G401 (cell line): ENCODE data around the gene CTNNA1. TPM values are rescaled to one million over a fixed set of nuclear protein-coding genes. Genes with fewer than 3 reads are reported as not detected.

Source experiments
- DNase-seq: peaks from one replicate; pipeline ENCODE4 v3.0.0-alpha.2; 2015; ENCODE audit warnings: low spot score
- in situ Hi-C: cut with HindIII; loops from 2 replicates; pipeline ENCODE4 v1.10.0; 2016; ENCODE audit warnings: low sequenced_read_pairs, mixed read lengths
- total RNA-seq: library from RNA; depleted of rRNA; stranded (reverse); fragments of >200 nt; shearing (Covaris generic); gene quantifications from 2 replicates; pipeline ENCODE4 v1.2.3, GENCODE V29; 2014

The CTNNA1 gene
- total RNA-seq, 1 experiment from 2014 or later = 229 TPM

DNA sequence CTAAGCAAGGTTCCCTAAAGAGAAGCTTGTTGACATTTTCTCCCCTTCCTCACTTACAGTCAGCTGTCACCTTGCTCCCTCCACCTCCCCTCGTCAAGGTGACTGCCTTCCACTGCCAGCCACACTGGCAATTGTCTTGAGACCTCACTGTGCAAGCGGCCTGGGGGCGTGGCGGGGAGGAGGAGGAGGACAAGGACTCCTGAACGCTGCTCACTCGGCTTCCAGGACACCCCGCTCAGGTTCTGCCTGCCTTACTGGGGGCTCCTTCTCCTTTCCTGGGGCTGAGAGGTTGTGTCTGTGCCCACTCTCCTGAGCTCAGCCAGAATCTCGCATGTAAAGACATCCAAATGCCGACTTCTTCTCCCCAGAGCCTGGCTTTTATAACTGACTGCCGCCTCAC is 182.2 kb downstream of the CTNNA1 start:
- no peak for DNase-seq
- in situ Hi-C loops = no loop called here

DNA sequence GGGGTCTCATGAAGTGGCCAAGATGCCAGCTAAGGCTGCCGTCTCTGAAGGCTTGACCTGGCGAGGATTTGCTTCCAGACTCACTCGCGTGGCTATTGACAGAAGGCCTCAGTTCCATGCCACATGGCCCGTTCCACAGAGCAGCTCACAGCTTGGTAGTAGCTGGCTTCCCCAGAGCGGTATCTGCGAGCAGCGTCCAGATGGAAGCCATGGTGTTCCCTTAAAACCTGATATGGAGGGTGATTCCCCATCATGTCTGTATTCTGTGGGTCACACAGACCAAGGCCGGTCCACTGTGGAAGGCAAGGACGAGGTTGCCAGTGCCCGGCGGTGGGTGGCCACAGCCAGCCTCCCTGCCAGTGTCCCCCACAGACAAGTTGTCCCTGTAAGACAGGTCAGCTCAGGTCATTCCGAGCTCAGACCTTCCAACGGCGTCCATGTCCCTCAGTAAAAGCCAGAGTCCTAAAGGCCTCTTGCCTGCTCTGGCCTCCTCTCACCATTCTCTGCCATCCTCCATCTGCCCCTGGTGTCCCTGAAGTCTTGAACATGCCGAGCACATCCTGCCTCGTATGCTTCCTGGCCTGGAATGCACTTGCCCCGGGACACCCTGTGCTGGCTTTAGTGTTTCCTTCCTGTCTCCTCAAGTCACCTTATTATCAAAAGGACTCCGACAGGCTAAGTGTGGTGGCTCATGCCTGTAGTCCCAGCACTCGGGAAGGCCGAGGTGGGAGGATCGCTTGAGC is 183.2 kb downstream of the CTNNA1 start:
- DNase-seq = peak; percentile 56
- in situ Hi-C loops = no loop called here

DNA sequence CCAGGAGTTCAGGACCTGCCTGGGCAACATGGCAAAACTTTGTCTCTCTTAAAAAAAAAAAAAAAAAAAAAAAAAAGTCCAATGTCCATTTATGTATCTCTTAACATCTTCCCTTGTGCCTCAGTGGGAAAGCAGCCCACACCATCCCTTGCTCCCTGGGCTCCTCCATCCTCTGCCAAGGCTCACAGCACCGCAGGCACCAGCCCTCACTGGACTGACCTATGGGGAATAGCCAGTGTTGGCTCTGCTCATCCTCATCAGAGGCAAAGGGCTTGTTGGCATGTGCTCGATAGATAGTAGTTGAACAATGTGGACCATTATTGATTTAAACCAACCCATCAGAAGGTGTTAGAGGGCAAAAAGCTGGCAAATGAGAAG is 183.7 kb downstream of the CTNNA1 start:
- no peak for DNase-seq
- in situ Hi-C loops = no loop called here

DNA sequence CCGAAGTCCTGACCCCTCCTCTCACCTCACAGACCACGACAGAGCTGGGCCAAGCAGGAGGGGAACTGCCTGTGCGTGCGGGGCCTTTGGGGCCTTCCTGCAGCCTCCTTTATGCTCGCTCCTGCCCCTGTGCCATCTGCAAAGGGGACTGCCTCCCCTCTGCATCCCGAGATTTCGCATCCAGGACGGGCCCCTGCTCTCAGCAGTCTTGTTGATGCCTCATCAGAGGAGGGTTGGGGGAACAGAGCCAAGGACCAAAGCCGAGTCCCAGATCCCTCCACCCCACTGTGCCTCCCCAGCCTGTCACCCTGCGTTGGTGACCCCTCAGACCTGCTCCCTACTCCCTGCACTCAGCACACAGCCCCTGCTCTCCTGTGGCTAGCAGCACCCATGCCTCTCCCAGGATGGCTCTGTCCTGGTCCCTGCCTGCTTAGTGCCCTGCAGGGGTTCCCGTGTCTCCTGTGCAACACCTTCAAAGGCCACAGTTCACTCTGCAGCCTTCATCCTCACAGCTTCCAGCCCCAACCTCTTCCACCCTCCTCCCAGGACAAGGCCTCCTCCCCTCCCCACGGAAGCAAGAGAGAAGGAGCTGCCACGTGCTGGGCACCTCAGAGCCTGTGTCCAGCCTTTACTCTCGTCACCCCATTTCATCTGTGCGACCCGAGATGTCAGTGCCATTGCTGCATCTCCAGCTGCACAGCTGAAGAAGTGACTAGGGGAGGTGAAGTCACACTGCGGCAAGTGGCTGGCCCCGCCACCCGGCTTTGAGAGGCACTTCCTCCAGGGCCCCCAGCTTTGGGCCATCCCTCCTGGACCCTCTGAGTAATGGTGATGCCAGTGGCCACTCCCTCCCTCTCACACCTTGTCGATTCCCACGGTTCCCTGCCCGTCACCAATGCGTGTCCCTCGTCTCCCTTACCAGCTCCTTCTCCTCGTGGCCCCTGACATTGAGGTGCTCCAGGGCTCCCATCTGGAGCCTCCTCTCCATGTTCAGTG is 184.5 kb downstream of the CTNNA1 start:
- in situ Hi-C loops = no loop called here
- DNase-seq = no peak

DNA sequence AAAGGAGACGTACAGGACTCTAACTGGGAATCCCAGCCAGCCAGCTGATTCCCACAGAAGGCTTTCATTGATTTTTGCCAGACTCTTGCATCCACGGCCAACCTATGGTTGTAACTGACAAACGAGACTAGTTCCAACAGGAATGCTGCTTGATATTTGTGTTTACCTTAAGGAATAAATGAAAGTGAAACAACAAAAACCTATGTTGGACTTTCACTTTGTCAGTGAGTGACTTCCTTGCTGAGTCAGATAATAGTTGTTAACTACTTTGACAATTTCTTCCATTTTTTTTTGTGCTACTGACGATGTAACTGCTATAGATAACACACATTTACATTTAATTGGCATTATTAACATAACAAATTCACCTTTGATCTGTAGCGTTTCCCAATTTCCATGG is 185.3 kb downstream of the CTNNA1 start:
- in situ Hi-C loops = no loop called here
- DNase-seq = no peak

DNA sequence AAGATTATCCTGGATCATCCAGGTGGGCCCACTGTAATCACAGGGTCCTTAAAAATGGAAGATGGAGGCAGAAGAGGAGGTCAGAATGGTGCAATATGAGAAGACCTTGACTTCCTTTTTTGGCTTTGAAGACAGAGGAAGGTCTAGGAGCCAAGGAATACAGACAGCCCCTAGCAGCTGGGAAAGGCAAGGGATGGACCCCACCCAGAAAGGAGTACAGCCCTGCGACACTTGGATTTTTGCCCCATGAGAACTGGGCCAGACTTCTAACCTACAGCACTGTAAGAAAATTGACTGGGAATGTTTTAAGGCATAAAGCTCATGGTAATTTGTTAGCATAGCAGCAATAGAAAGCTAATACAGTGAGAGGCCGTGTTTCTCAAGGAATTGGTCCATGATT is 188.8 kb downstream of the CTNNA1 start:
- DNase-seq = no peak
- in situ Hi-C loops = no loop called here

DNA sequence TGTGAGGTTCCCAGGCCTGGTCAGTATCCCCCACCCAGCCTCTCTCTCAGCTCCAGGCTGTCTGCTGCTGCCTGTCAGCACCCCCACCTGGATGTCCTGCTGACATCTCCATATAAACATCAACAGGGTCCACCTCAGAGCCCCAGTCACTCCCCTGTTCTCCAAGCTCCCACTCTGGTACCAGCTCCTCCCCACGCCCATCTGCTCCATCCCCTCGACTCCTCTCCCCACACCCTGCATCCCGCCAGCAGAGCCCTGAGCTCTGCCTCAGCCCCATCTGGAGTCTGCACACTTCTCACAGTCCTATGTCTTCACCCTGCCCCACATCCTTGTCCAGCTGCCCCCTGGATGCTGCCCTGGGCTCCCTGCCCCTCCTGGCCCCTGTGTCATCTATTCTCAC is 189.6 kb downstream of the CTNNA1 start:
- DNase-seq = no peak
- in situ Hi-C loops = no loop called here

DNA sequence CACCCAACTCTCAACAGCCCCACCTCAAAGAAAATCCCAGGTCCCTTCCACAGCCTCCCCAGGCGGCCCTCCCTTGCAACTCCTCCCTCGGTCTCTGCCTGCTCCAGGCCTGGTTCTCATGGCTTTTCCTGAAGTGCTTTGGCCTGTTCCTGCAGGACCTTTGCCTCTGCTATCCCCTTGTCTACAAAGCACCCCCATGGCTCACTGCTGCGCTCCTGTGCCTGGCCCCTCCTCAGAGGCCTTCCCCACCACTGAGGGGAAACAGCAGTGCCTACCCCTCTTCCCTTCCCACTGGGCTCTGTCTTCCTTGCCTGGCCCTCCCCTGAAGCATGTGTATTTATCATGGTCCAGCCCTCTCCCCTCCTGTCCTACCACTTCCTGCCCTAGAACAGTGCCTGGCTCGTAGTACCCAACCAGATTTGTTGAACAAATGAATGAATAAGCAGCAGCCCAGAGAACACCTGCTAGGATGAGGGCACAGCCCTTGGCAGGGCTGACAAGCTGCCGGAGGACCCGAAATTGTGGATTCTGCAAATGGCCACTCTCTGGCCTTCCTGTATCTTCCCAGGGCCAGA is 190.5 kb downstream of the CTNNA1 start:
- in situ Hi-C loops = no loop called here
- DNase-seq = no peak

DNA sequence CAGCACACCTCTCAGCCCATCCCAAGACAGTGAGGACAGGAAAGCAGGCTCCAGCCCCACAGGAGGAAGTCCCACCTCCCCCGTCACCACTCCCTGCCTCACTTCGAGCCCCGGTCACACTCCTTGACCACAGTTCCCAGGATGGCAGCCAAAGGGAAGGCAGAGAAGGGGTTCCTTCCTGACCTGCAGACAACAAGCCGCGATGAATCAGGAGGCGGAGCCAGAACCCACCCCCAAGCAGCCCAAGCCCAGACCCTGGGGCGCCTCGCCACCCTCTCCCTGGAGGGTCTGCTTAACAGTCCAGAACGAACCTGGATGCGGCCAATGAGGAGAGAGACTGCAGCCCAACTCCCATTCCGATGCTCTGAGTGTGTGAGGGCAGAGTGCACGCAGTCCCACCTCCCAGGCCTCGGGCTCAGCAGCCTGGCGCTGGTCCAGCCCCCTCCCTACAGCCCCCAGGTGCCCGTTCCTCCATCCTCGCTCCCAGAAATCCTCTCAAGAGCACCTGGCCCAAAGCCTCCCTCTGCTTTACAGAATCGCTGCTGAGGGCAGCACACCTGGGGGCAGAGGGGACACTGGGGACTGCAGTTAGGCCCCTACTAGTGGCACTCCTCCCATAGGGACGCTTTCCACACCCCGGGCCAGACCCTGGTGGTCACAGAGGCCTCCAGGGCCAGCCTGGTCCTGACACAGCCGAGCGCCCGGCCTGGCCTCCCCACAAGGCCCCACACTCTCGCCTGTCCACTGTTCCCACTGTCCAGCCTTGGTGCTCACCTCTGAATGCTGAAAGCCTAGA is 191.5 kb downstream of the CTNNA1 start:
- DNase-seq = no peak
- in situ Hi-C loops = no loop called here

DNA sequence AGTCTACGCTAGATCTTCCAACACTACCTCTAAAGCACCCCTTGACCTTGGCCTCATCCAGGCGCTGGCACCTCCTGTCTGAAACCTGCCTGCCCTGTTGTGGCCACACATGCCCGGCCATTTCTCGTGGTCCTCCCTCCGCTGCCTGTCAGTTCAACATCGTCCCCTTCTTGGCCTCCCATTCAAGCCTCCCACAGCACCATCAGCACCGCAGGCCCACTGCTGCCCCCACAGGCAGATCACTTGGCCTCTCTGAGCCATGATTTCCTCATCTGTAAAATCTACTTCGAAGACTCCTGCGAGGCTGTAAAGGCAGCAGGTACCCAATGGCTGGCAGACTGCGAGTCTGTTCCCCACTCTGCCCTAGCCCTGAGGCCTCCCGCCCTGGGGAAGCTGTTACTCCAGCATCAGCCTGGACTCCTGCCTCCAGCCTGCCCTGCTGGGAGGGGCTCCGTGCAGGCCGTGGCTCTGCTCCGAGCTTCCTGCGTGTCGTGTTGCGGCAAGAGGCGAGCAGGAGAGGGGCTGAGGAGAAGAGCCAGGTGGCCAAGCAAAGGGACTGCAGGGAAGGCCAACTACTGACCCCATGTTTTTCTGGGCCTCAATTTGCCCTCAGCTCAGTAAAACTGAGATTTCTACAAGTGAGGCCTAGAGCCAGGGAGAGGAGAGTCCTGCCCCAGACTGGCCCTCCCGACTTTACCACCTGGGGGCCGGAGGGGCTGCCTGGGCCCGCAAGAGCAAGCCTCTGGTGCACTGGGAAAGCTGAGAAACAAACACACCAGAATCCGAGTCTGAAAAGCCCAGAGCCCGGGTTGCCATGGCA is 192.4 kb downstream of the CTNNA1 start:
- DNase-seq = no peak
- in situ Hi-C loops = no loop called here

DNA sequence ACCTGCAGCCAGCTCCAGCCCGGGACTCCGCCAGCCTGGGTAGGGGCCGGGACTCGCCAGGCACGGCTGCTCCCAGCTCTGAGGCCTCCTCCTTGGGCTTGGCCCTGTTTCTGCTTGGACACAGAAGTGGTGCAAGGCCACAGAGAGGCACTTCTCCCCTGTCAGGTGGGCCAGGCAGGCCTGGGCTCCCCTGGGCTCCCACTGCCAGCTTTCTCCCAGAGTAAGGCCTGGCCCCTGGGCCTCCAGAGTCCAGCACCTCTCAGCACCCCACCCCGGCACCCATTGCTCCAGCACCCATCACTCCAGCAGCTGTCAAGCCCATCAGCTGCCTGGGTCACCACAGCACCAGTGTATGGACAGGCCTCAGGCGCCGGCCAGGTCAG is 193.0 kb downstream of the CTNNA1 start:
- in situ Hi-C loops = no loop called here
- DNase-seq = peak; percentile 83

DNA sequence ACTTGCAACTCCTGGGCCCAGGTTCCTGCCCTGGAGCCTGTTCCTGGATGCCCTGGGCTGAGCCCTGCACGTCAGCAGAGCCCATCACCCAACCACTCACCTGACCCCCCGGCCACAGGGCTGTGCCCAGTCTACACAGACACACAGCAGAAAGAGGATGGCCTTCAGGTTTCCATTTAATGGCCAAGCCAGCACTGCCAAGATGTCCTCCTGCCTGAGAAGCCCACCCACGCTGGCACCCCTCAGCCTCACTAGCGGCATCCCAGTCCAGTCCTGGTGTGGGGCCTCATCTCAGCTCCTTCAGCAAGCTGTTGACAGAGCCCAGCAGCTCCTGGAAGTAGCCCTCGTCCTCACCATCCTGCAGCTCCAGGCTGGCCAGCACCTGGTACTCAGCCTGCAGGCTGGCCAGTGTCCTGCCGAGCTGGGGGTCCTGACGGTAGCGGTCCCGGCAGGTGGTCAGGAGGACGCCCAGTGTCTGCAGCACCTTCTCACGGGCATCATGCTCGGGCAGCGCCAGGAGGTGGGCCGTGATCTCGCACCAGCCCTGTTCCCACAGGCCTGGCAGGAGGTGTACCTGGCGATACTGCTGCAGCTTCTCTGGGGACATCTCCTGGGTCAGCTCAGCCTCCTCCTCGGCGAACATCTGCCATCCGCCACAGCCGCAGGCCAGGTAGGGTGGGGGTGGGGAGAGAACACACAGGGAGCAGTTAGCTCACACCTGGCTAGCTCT is 193.8 kb downstream of the CTNNA1 start:
- in situ Hi-C loops = no loop called here
- no peak for DNase-seq

DNA sequence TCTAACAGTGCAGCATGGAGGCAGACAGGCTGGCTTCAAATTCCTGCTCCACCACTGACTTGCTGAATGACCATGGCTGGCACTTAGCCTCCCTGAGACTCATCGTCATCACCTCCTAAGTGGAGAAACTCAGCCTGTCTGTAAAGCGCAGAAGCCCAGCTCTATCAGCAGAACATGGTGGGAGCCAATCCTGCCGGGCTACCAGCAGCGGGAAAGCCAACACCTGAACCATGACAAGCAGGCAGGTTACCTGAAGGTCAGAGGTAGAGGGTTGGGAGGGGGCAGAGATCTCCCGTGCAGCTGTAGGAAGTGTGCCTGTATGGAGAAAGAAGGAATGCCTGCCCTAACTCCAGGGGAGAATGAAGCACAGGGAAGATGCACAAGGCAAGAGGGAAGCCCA is 194.6 kb downstream of the CTNNA1 start:
- DNase-seq = no peak
- in situ Hi-C loops = no loop called here

DNA sequence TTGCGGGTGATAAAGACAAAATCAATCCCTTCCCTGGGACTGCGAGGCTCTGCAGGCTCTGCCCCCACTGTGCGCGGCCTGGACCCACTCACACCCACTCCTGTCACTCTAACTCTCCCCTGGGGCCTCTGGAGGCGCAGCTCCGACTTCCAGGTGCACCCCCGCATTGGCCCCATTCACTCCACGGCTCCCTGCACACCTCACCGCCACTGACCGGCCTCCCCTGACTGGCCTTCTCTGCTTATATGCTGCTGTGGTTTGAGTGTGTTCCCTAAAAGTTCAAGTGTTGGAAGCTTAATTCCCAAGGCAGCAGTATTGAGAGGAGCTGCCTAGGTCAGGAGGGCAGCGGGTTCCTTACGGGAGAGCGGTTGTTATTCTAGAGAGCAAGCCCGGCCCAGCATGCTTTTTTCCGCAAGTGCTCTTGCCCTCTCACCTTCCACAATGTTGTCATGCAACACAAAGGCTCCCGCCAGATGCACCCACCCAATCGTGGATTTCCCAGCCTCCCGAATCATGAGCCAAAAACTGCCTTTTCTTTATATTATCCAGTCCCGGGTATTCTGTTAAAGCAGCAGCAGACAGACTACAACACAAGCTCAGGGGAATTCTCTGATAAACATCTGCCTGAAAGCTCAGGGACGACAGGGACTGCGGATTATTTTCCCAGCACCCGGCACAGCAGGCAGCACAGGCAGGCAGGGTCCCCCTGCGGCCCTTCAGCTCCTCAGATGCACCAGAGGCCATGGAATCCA is 195.4 kb downstream of the CTNNA1 start:
- in situ Hi-C loops = no loop called here
- DNase-seq = no peak

DNA sequence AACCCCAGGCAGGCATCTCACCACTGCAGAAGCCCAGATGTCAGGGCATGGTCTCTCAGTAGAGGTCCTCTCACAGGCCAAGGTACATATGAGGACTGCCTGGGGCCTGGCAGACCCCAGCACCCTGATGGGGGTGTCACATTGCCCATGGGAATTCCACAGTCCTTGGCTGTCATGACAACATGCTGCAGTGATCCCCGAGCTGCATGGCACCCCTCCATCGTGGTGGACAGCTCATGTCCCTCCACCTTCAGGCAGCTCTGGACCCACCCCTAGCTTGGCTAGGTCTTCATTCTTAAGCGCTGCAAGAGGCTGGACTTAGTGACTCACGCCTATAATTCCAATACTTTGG is 196.0 kb downstream of the CTNNA1 start:
- no peak for DNase-seq
- in situ Hi-C loops = no loop called here

DNA sequence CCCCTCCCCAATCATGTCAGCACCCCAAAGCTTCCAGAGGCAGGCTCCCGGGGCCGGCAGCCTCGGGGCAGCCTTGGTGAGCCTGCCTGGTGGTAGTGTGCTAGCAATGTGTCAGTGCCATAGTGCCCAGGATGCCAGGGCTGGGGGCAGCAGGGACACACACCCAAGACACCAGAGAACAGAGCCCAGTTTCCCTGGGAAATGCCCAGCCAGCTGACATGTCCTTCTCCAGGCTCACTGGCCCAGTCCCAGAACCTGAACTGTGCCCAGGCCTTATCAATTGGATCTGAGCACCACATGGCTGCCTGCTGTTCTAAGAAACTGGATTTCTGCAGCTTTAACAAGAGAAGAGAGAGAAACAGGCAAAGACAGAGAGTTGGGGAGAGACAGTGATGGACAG is 196.8 kb downstream of the CTNNA1 start:
- in situ Hi-C loops = no loop called here
- no peak for DNase-seq

DNA sequence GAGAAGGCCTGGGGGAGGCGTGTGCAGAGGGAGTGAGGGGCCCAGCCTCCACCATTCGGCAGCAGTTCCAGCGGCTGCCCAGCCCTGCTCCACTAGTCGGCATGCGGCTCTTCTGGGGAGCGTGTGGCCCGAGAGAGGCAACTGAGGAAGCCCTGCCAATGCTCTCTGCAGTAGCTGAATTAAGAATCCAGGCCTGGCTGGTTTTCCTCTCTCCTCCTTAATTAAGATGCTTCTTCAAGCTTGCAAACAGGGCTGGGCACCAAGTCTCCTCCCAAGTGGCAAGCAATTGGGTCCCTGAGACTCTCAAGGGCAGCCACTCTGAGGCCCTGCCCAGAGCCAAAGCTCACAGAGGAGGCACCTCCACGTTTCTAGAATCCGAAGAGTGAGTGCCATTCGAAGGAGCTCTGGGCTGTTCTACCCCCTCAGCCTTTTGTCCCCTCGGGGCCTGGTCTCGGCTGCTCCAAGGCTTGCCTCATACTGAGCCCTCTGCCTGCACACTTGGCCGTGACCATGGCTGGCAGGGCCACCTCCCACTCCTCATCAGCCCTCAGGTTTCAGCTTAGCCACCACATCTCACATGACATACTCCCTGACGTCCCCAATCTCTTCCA is 197.3 kb downstream of the CTNNA1 start:
- no peak for DNase-seq
- in situ Hi-C loops = no loop called here
